SK-N-MC (cell line): ENCODE results near the gene WDR77.

Source experiments
- EZH2 ChIP-seq: fragments of 200-600 bp; sonication (generic); IDR thresholded peaks from one replicate; pipeline ENCODE4 v1.6.1; 2017; ENCODE audit warnings: antibody characterized with exemption
- FOXP2 ChIP-seq: optimal IDR thresholded peaks from 2 replicates; pipeline ENCODE3; 2011; ENCODE audit warnings: mild to moderate bottlenecking, moderate library complexity; ENCODE audit not compliant: insufficient read depth; ENCODE audit errors: extremely low read length, control extremely low read depth
- POLR2AphosphoS5 ChIP-seq: IDR thresholded peaks from 2 replicates; pipeline ENCODE4 v1.6.1; 2012; ENCODE audit warnings: mild to moderate bottlenecking, low read depth, low read length, borderline replicate concordance

- no peak for TF ChIP-seq POLR2AphosphoS5
- TF ChIP-seq EZH2, result no peak
- TF ChIP-seq FOXP2, result no peak
Observed at GRCh38 chr1:111481387-111482221, 32.5 kb upstream of the WDR77 start.
